H9 (cell line): Measurements from ENCODE around the gene SAMHD1. TPM values are rescaled to one million over a fixed set of nuclear protein-coding genes. Genes with fewer than 3 reads are reported as not detected.

Experiments
- DNase-seq: peaks from one replicate; pipeline ENCODE4 v3.0.0-alpha.2; 2017
- H2AFZ ChIP-seq: one replicate; pipeline ENCODE4 v1.6.1; 2013; ENCODE audit warnings: mild to moderate bottlenecking, low read length, control low read depth, moderate library complexity
- H2AK5ac ChIP-seq: 2 replicates; pipeline ENCODE4 v1.6.1; 2013; ENCODE audit warnings: low read length, control low read depth, mixed read lengths; ENCODE audit not compliant: insufficient read length
- H2BK120ac ChIP-seq: one replicate; pipeline ENCODE4 v1.6.1; 2013; ENCODE audit warnings: low read depth, mild to moderate bottlenecking, low read length, control low read depth, inconsistent platforms; ENCODE audit not compliant: poor library complexity, severe bottlenecking
- H2BK12ac ChIP-seq: 2 replicates; pipeline ENCODE4 v1.6.1; 2013; ENCODE audit warnings: low read length, control low read depth, mixed read lengths, low read depth; ENCODE audit not compliant: insufficient read length
- H2BK15ac ChIP-seq: 2 replicates; pipeline ENCODE4 v1.6.1; 2013; ENCODE audit warnings: low read depth, low read length, control low read depth
- H2BK20ac ChIP-seq: one replicate; pipeline ENCODE4 v1.6.1; 2013; ENCODE audit warnings: low read depth, mild to moderate bottlenecking, low read length, control low read depth, inconsistent platforms; ENCODE audit not compliant: poor library complexity, severe bottlenecking
- H2BK5ac ChIP-seq: 2 replicates; pipeline ENCODE4 v1.6.1; 2013; ENCODE audit warnings: low read length, control low read depth, mixed read lengths; ENCODE audit not compliant: insufficient read length
- H3K14ac ChIP-seq: 2 replicates; pipeline ENCODE4 v1.6.1; 2013; ENCODE audit warnings: low read length, control low read depth; ENCODE audit not compliant: insufficient read depth
- H3K18ac ChIP-seq: 2 replicates; pipeline ENCODE4 v1.6.1; 2013; ENCODE audit warnings: low read depth, mild to moderate bottlenecking, mixed read lengths, low read length, control low read depth; ENCODE audit not compliant: insufficient read length
- H3K23ac ChIP-seq: 2 replicates; pipeline ENCODE4 v1.6.1; 2013; ENCODE audit warnings: low read length, control low read depth, mixed read lengths, low read depth; ENCODE audit not compliant: insufficient read length
- H3K23me2 ChIP-seq: 2 replicates; pipeline ENCODE4 v1.6.1; 2013; ENCODE audit warnings: low read depth, mild to moderate bottlenecking, mixed read lengths, low read length, control low read depth; ENCODE audit not compliant: insufficient read length, poor library complexity, severe bottlenecking
- H3K27ac ChIP-seq: 2 replicates; pipeline ENCODE4 v1.5.1; 2013; ENCODE audit warnings: low read length, control low read depth, mixed read lengths, low read depth; ENCODE audit not compliant: insufficient read length
- H3K27me3 ChIP-seq: 2 replicates; pipeline ENCODE4 v1.6.1; 2013; ENCODE audit warnings: low read length, control low read depth, inconsistent platforms; ENCODE audit not compliant: insufficient read depth
- H3K4ac ChIP-seq: 2 replicates; pipeline ENCODE4 v1.6.1; 2013; ENCODE audit warnings: low read depth, mild to moderate bottlenecking, control low read depth, inconsistent platforms, low read length, moderate library complexity
- H3K4me1 ChIP-seq: 2 replicates; pipeline ENCODE4 v1.6.1; 2013; ENCODE audit warnings: low read length, control low read depth, inconsistent platforms; ENCODE audit not compliant: insufficient read depth
- H3K4me2 ChIP-seq: 2 replicates; pipeline ENCODE4 v1.6.1; 2013; ENCODE audit warnings: low read length, control low read depth, mixed read lengths; ENCODE audit not compliant: insufficient read length, insufficient read depth
- H3K56ac ChIP-seq: 2 replicates; pipeline ENCODE4 v1.6.1; 2013; ENCODE audit warnings: low read depth, mild to moderate bottlenecking, mixed read lengths, low read length, control low read depth; ENCODE audit not compliant: insufficient read length
- H3K79me1 ChIP-seq: 2 replicates; pipeline ENCODE4 v1.6.1; 2013; ENCODE audit warnings: low read depth, mild to moderate bottlenecking, moderate library complexity, low read length, control low read depth, inconsistent platforms; ENCODE audit not compliant: insufficient read depth, poor library complexity, severe bottlenecking
- H3K79me2 ChIP-seq: 2 replicates; pipeline ENCODE4 v1.6.1; 2013; ENCODE audit warnings: low read length, control low read depth, inconsistent platforms; ENCODE audit not compliant: insufficient read depth
- H3K9ac ChIP-seq: 2 replicates; pipeline ENCODE4 v1.6.1; 2013; ENCODE audit warnings: low read length, control low read depth, mixed read lengths; ENCODE audit not compliant: insufficient read length; ENCODE audit errors: extremely low read depth
- H3K9me3 ChIP-seq: one replicate; pipeline ENCODE4 v1.6.1; 2013; ENCODE audit warnings: low read depth, low read length, inconsistent platforms; ENCODE audit not compliant: control insufficient read depth
- H3T11ph ChIP-seq: one replicate; pipeline ENCODE4 v1.6.1; 2013; ENCODE audit warnings: mild to moderate bottlenecking, low read length, control low read depth, inconsistent platforms
- H4K20me1 ChIP-seq: one replicate; pipeline ENCODE4 v1.6.1; 2013; ENCODE audit not compliant: control insufficient read depth, insufficient read length, insufficient read depth
- H4K5ac ChIP-seq: 2 replicates; pipeline ENCODE4 v1.6.1; 2013; ENCODE audit warnings: low read depth, mild to moderate bottlenecking, mixed read lengths, low read length, control low read depth; ENCODE audit not compliant: insufficient read length
- H4K8ac ChIP-seq: replicated peaks from 2 replicates; pipeline ENCODE4 v1.6.1; 2013; ENCODE audit warnings: low read length, control low read depth, mixed read lengths, low read depth; ENCODE audit not compliant: insufficient read length
- H4K91ac ChIP-seq: 2 replicates; pipeline ENCODE4 v1.6.1; 2013; ENCODE audit warnings: low read depth, mild to moderate bottlenecking, moderate library complexity, mixed read lengths, low read length, control low read depth; ENCODE audit not compliant: insufficient read length
- H3K27ac Mint-ChIP-seq, 3 experiments: 2 replicates in 2 of 3; 3 replicates in 1 of 3; pipeline ENCODE4 v1.8.0; 2020 to 2021; ENCODE audit warnings: mixed read lengths in 3 of 3, mild to moderate bottlenecking in 1 of 3, moderate library complexity in 1 of 3
- H3K27me3 Mint-ChIP-seq: 2 replicates; pipeline ENCODE4 v1.8.0; 2021; ENCODE audit warnings: low read depth, mild to moderate bottlenecking, moderate library complexity, mixed read lengths
- H3K36me3 Mint-ChIP-seq, 3 experiments: 2 replicates in 2 of 3; 3 replicates in 1 of 3; pipeline ENCODE4 v1.8.0; 2020 to 2021; ENCODE audit warnings: low read depth in 3 of 3, mixed read lengths in 3 of 3; ENCODE audit not compliant: insufficient read depth in 1 of 3
- H3K4me1 Mint-ChIP-seq, 2 experiments: 2 replicates each; pipeline ENCODE4 v1.8.0; 2020; ENCODE audit warnings: mixed read lengths in 2 of 2
- H3K4me3 Mint-ChIP-seq, 2 experiments: 2 replicates in 1 of 2; 3 replicates in 1 of 2; pipeline ENCODE4 v1.8.0; 2020 to 2021; ENCODE audit warnings: mild to moderate bottlenecking in 2 of 2, mixed read lengths in 2 of 2, moderate library complexity in 1 of 2
- H3K9me3 Mint-ChIP-seq, 2 experiments: 2 replicates in 1 of 2; 3 replicates in 1 of 2; pipeline ENCODE4 v1.8.0; 2020; ENCODE audit warnings: mild to moderate bottlenecking in 2 of 2, mixed read lengths in 2 of 2, moderate library complexity in 1 of 2
- WGBS: extraction: QIAGEN DNeasy Blood & Tissue Kit; methylation state at CpG from one replicate; pipeline ENCODE4 v1.1.7; 2013; ENCODE audit warnings: missing lambda C conversion rate, low lambda C conversion rate, mixed read lengths; ENCODE audit not compliant: insufficient read length; ENCODE audit errors: extremely low coverage; 5-methylcytosine and 5-hydroxymethylcytosine counted together
- total RNA-seq: library from RNA; stranded (reverse); gene quantifications from 2 replicates; pipeline ENCODE4 v1.2.1, GENCODE V29; 2021
- TF ChIP-seq, protein P1 (sequence below): fragments of 200-600 bp; sonication (generic); conservative IDR thresholded peaks from 3 replicates; pipeline ENCODE4 v1.8.0; 2021; ENCODE audit warnings: antibody characterized with exemption, mild to moderate bottlenecking

SAMHD1 gene
- total RNA-seq, 1 experiment from 2014 or later: 53.1 TPM

- Mint-ChIP-seq H3K27me3 (no peaks in the 10 kb centered on the region), H3K4me3 (no peak overlapping the region), H3K9me3 (peaks cover 9 to 12% of the 10 kb centered on the region in 2 experiments), H3K4me1 (peaks cover 24 to 28% of the 10 kb centered on the region in 2 experiments), H3K27ac (peak overlapping the region; percentile 36 to 72 (median 66); a peak in 5 of 7 replicates), H3K36me3 (peaks cover 11 to 14% (median 13%) of the 10 kb centered on the region in 3 experiments)
- TF ChIP-seq, protein P1, sequence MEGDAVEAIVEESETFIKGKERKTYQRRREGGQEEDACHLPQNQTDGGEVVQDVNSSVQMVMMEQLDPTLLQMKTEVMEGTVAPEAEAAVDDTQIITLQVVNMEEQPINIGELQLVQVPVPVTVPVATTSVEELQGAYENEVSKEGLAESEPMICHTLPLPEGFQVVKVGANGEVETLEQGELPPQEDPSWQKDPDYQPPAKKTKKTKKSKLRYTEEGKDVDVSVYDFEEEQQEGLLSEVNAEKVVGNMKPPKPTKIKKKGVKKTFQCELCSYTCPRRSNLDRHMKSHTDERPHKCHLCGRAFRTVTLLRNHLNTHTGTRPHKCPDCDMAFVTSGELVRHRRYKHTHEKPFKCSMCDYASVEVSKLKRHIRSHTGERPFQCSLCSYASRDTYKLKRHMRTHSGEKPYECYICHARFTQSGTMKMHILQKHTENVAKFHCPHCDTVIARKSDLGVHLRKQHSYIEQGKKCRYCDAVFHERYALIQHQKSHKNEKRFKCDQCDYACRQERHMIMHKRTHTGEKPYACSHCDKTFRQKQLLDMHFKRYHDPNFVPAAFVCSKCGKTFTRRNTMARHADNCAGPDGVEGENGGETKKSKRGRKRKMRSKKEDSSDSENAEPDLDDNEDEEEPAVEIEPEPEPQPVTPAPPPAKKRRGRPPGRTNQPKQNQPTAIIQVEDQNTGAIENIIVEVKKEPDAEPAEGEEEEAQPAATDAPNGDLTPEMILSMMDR: no peak
- no peak overlapping the region for H3T11ph ChIP-seq
- no peak overlapping the region for H2BK12ac ChIP-seq
- no peak overlapping the region for H3K9ac ChIP-seq
- no peak overlapping the region for H2BK5ac ChIP-seq
- no peaks in the 10 kb centered on the region; the same call in 1 of the 2 replicates for H3K4me1 ChIP-seq
- H3K56ac ChIP-seq: no peak overlapping the region
- H2BK15ac ChIP-seq: no peak overlapping the region
- H3K4ac ChIP-seq: no peak overlapping the region
- H3K23ac ChIP-seq: no peak overlapping the region
- WGBS: no CpG with 5 or more reads among the region's 18 CpGs
- H3K14ac ChIP-seq: no peak overlapping the region
- H2AFZ ChIP-seq: no peak overlapping the region
- no peak overlapping the region for H2BK120ac ChIP-seq
- no peaks in the 10 kb centered on the region for H3K9me3 ChIP-seq
- H4K5ac ChIP-seq: no peak overlapping the region
- no peaks in the 10 kb centered on the region for H3K79me2 ChIP-seq
- H4K20me1 ChIP-seq: no peaks in the 10 kb centered on the region
- no peak overlapping the region for H3K27ac ChIP-seq
- H3K4me2 ChIP-seq: no peak overlapping the region
- H2AK5ac ChIP-seq: no peak overlapping the region
- no peak overlapping the region for H3K18ac ChIP-seq
- no peak overlapping the region for H4K8ac ChIP-seq
- no peaks in the 10 kb centered on the region for H3K27me3 ChIP-seq
- no peak for DNase-seq
- no peak overlapping the region for H4K91ac ChIP-seq
- no peak overlapping the region for H2BK20ac ChIP-seq
- no peaks in the 10 kb centered on the region for H3K23me2 ChIP-seq
- H3K79me1 ChIP-seq: no peaks in the 10 kb centered on the region
Observed at GRCh38 chr20:36847009-36847709, 104.3 kb downstream of the SAMHD1 start.
